Measurements from ENCODE around the gene APBB2. TPM values are rescaled to one million over a fixed set of nuclear protein-coding genes. Genes with fewer than 3 reads are reported as not detected.

Gene APBB2
- total and polyA plus RNA-seq, 10 of the 15 experiments (the other 5 are each of a cell fraction or from before 2014, with no cell fraction given) = 2.7 to 24.6 (median 19.0) TPM

- Histone ChIP-seq H3K4me1 (ENCODE audit: control insufficient read depth, insufficient read depth, low read length) (no peaks in the 10 kb centered on the region), H3K27ac (ENCODE audit: control insufficient read depth, insufficient read depth) (no peak overlapping the region), H3K4me3 (no peak overlapping the region), H3K27me3 (replicated peaks in 1 of 2; ENCODE audit: control insufficient read depth in 2 of 2, insufficient read depth in 2 of 2, low read length in 1 of 2) (no peaks in the 10 kb centered on the region), H4K20me1 (ENCODE audit: control insufficient read depth, insufficient read depth) (no peaks in the 10 kb centered on the region), H3K9ac (ENCODE audit: control insufficient read depth, insufficient read depth, low read length) (no peak overlapping the region), H3K9me3 (replicated peaks; ENCODE audit: control insufficient read depth, insufficient read depth, low read length) (no peaks in the 10 kb centered on the region; the same call in 2 of the 3 replicates), H3K79me2 (ENCODE audit: control insufficient read depth, insufficient read depth, low read length) (no peaks in the 10 kb centered on the region; the same call in none of the 2 replicates), H2AFZ (ENCODE audit: control insufficient read depth, low read depth, low read length) (no peak overlapping the region), H3K36me3 (ENCODE audit: control insufficient read depth in 2 of 2, insufficient read depth in 2 of 2, low read length in 1 of 2) (no peaks in the 10 kb centered on the region), H3K4me2 (ENCODE audit: control insufficient read depth, insufficient read depth) (no peak overlapping the region)
- no TSS peak for BruUV-seq (replicated peaks)
- RAD21 ChIA-PET (ENCODE audit: unreplicated experiment) = interaction anchor here (1.5 kb wide), 1 partner anchor 16 kb away, joined by 4 read pairs; no protein-coding TSS in a partner anchor
- no peak for ATAC-seq
- SMC1A ChIA-PET (ENCODE audit: uncharacterized antibody, unreplicated experiment) = interaction anchor here (1.6 kb wide), 1 partner anchor 62 kb away, joined by 3 read pairs; no protein-coding TSS in a partner anchor
- CTCF ChIA-PET = interaction anchor here (0.8 kb wide), 1 partner anchor 13 kb away, joined by 3 read pairs; no protein-coding TSS in a partner anchor
- no peak for DNase-seq (ENCODE audit: low read depth, low spot score)
- POLR2A ChIA-PET = interaction anchor here (0.5 to 1.1 kb wide), 3 partner anchors 8 to 1685 kb away, joined by 3 to 5 read pairs (median 3); no protein-coding TSS in a partner anchor
- intact Hi-C loops (cut with micrococcal nuclease; ENCODE audit: unreplicated experiment) (no loop called here), in situ Hi-C loops (cut with MboI) (no loop called here)
- WGBS (ENCODE audit: insufficient coverage, insufficient replicate concordance, low lambda C conversion rate, missing lambda C conversion rate) = 99% methylated on average over 5 of the region's 6 CpGs
- no peak for TF ChIP-seq ASH2L (IDR thresholded peaks at IDR 0.05; ENCODE audit: borderline replicate concordance, low read depth)
- TF ChIP-seq SMAD1 (IDR thresholded peaks at IDR 0.05; ENCODE audit: low read depth, partially characterized antibody) = no peak
- no peak for TF ChIP-seq ZNF274 (IDR thresholded peaks at IDR 0.05; ENCODE audit: insufficient read depth, insufficient read length)
- no peak for FAIRE-seq
Observed at GRCh38 chr4:41157009-41157408, 57.3 kb downstream of the APBB2 start.

GRCh38 chr4:41156574-41156973 lies 57.8 kb downstream of the APBB2 start:
- SMC1A ChIA-PET (ENCODE audit: uncharacterized antibody, unreplicated experiment) = interaction anchor here (1.6 kb wide), 1 partner anchor 61 kb away, joined by 3 read pairs; no protein-coding TSS in a partner anchor
- Histone ChIP-seq H3K4me3 (no peak overlapping the region), H3K27ac (ENCODE audit: control insufficient read depth, insufficient read depth) (no peak overlapping the region), H3K9ac (ENCODE audit: control insufficient read depth, insufficient read depth, low read length) (no peak overlapping the region), H2AFZ (ENCODE audit: control insufficient read depth, low read depth, low read length) (no peak overlapping the region), H3K27me3 (replicated peaks in 1 of 2; ENCODE audit: control insufficient read depth in 2 of 2, insufficient read depth in 2 of 2, low read length in 1 of 2) (no peaks in the 10 kb centered on the region), H3K4me1 (ENCODE audit: control insufficient read depth, insufficient read depth, low read length) (no peaks in the 10 kb centered on the region), H3K4me2 (ENCODE audit: control insufficient read depth, insufficient read depth) (no peak overlapping the region), H3K36me3 (ENCODE audit: control insufficient read depth in 2 of 2, insufficient read depth in 2 of 2, low read length in 1 of 2) (no peaks in the 10 kb centered on the region), H4K20me1 (ENCODE audit: control insufficient read depth, insufficient read depth) (no peaks in the 10 kb centered on the region), H3K9me3 (replicated peaks; ENCODE audit: control insufficient read depth, insufficient read depth, low read length) (no peaks in the 10 kb centered on the region; the same call in 2 of the 3 replicates), H3K79me2 (ENCODE audit: control insufficient read depth, insufficient read depth, low read length) (no peaks in the 10 kb centered on the region; the same call in none of the 2 replicates)
- 73% methylated on average over 10 of the region's 10 CpGs for WGBS (ENCODE audit: insufficient coverage, insufficient replicate concordance, low lambda C conversion rate, missing lambda C conversion rate)
- no peak for DNase-seq (ENCODE audit: low read depth, low spot score)
- RAD21 ChIA-PET (ENCODE audit: unreplicated experiment) = interaction anchor here (0.9 kb wide), 1 partner anchor 8 kb away, joined by 4 read pairs; no protein-coding TSS in a partner anchor
- POLR2A ChIA-PET = interaction anchor here (0.5 to 1.1 kb wide), 3 partner anchors 7 to 1686 kb away, joined by 3 to 4 read pairs (median 3); no protein-coding TSS in a partner anchor
- BruUV-seq (replicated peaks) = no TSS peak
- no peak for ATAC-seq
- in situ Hi-C loops (cut with MboI) = no loop called here
- intact Hi-C loops (cut with micrococcal nuclease; ENCODE audit: unreplicated experiment) = no loop called here
- CTCF ChIA-PET = no interaction called here
- no peak for FAIRE-seq
- TF ChIP-seq PAX8 (IDR thresholded peaks at IDR 0.05) (no peak), LARP7 (IDR thresholded peaks at IDR 0.05) (no peak), MTA2 (IDR thresholded peaks at IDR 0.05; ENCODE audit: low read depth) (no peak), HDAC6 (IDR thresholded peaks at IDR 0.05; ENCODE audit: unreplicated experiment) (no peak), CHD1 (IDR thresholded peaks at IDR 0.05; ENCODE audit: low read depth, low read length) (no peak)
- TF ChIP-seq, protein P1, sequence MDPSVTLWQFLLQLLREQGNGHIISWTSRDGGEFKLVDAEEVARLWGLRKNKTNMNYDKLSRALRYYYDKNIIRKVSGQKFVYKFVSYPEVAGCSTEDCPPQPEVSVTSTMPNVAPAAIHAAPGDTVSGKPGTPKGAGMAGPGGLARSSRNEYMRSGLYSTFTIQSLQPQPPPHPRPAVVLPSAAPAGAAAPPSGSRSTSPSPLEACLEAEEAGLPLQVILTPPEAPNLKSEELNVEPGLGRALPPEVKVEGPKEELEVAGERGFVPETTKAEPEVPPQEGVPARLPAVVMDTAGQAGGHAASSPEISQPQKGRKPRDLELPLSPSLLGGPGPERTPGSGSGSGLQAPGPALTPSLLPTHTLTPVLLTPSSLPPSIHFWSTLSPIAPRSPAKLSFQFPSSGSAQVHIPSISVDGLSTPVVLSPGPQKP (IDR thresholded peaks at IDR 0.05; ENCODE audit: low read depth, low read length) = no peak
- TF ChIP-seq, protein P2, sequence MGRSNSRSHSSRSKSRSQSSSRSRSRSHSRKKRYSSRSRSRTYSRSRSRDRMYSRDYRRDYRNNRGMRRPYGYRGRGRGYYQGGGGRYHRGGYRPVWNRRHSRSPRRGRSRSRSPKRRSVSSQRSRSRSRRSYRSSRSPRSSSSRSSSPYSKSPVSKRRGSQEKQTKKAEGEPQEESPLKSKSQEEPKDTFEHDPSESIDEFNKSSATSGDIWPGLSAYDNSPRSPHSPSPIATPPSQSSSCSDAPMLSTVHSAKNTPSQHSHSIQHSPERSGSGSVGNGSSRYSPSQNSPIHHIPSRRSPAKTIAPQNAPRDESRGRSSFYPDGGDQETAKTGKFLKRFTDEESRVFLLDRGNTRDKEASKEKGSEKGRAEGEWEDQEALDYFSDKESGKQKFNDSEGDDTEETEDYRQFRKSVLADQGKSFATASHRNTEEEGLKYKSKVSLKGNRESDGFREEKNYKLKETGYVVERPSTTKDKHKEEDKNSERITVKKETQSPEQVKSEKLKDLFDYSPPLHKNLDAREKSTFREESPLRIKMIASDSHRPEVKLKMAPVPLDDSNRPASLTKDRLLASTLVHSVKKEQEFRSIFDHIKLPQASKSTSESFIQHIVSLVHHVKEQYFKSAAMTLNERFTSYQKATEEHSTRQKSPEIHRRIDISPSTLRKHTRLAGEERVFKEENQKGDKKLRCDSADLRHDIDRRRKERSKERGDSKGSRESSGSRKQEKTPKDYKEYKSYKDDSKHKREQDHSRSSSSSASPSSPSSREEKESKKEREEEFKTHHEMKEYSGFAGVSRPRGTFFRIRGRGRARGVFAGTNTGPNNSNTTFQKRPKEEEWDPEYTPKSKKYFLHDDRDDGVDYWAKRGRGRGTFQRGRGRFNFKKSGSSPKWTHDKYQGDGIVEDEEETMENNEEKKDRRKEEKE (IDR thresholded peaks at IDR 0.05) = no peak
